Endothelial cell of umbilical vein (primary cell): Measurements from ENCODE around the gene ABLIM1. TPM values are rescaled to one million over a fixed set of nuclear protein-coding genes. Genes with fewer than 3 reads are reported as not detected.

Source experiments
- BruUV-seq: library from RNA; stranded (reverse); fragments of 400-500 nt; replicated peaks from 2 replicates; lab custom pipeline; 2021; lab: Mats Ljungman, UMichigan
- CTCF ChIA-PET: fragments of 300-600, 350-600 bp; sonication (Branson Sonifier 250); formaldehyde crosslinking; loops from one replicate; lab custom pipeline; 2021; ENCODE audit warnings: antibody characterized with exemption, inconsistent platforms; lab: Charles Lee
- POLR2A ChIA-PET: fragments of 300-600, 350-600 bp; sonication (Branson Sonifier 250); formaldehyde crosslinking; loops from one replicate; lab custom pipeline; 2021; ENCODE audit warnings: antibody characterized with exemption, inconsistent platforms; lab: Charles Lee
- DNase-seq: peaks from one replicate; pipeline ENCODE4 v3.0.0-alpha.2; 2011; ENCODE audit warnings: low read depth, low spot score
- FAIRE-seq: peaks from 2 replicates; lab custom pipeline; 2011; peaks lifted over from hg19 to GRCh38; lab: Jason Lieb, UNC
- H2AFZ ChIP-seq: 2 replicates; pipeline ENCODE4 v1.6.0; 2012; ENCODE audit warnings: low read depth, low read length, control low read depth, inconsistent platforms
- H3K27ac ChIP-seq: 2 replicates; pipeline ENCODE4 v1.5.1; 2011; ENCODE audit warnings: low read depth, mild to moderate bottlenecking, control low read depth, low read length, moderate library complexity; ENCODE audit not compliant: insufficient read depth
- H3K27me3 ChIP-seq, 2 experiments: 2 replicates each; pipeline versions ENCODE4 v1.6.0 to v1.6.1; 2011; ENCODE audit warnings: low read length in 2 of 2, mixed read lengths in 1 of 2; ENCODE audit not compliant: control insufficient read depth in 2 of 2, insufficient read depth in 2 of 2
- H3K36me3 ChIP-seq, 2 experiments: 2 replicates in 1 of 2; 3 replicates in 1 of 2; pipeline ENCODE4 v1.5.1; 2011; ENCODE audit warnings: low read length in 2 of 2, mild to moderate bottlenecking in 1 of 2, moderate library complexity in 1 of 2; ENCODE audit not compliant: control insufficient read depth in 2 of 2, insufficient read depth in 2 of 2; ENCODE audit errors: extremely low read depth in 1 of 2
- H3K4me1 ChIP-seq: 3 replicates; pipeline ENCODE4 v1.5.1; 2011; ENCODE audit warnings: mild to moderate bottlenecking, low read length; ENCODE audit not compliant: control insufficient read depth, insufficient read depth; ENCODE audit errors: extremely low read depth
- H3K4me2 ChIP-seq: 2 replicates; pipeline ENCODE4 v1.6.1; 2011; ENCODE audit warnings: low read length, control low read depth, mixed read lengths; ENCODE audit not compliant: insufficient read depth
- H3K4me3 ChIP-seq, 3 experiments: fragments of 200-600 bp in 1 of 3; sonication (generic), shearing (Covaris generic) in 1 of 3; replicated peaks in 1 of 3; 2 replicates each; pipeline ENCODE4 v1.5.1; 2011 to 2016; ENCODE audit warnings: control low read depth in 3 of 3, low read length in 3 of 3, mild to moderate bottlenecking in 2 of 3, inconsistent platforms in 1 of 3, low read depth in 1 of 3, moderate library complexity in 1 of 3; ENCODE audit not compliant: insufficient read depth in 1 of 3
- H3K79me2 ChIP-seq: 2 replicates; pipeline ENCODE4 v1.6.0; 2012; ENCODE audit warnings: low read length, inconsistent platforms; ENCODE audit not compliant: control insufficient read depth, insufficient read depth
- H3K9ac ChIP-seq: replicated peaks from 2 replicates; pipeline ENCODE3; 2011; ENCODE audit warnings: low read length, control low read depth; ENCODE audit not compliant: insufficient read depth; ENCODE audit errors: extremely low read depth
- H3K9me1 ChIP-seq: replicated peaks from 3 replicates; pipeline ENCODE4 v1.6.0; 2011; ENCODE audit warnings: mild to moderate bottlenecking, low read length; ENCODE audit not compliant: control insufficient read depth, insufficient read depth; ENCODE audit errors: extremely low read depth
- H3K9me3 ChIP-seq: replicated peaks from 2 replicates; pipeline ENCODE4 v1.5.1; 2012; ENCODE audit warnings: low read length, inconsistent platforms; ENCODE audit not compliant: control insufficient read depth, insufficient read depth
- H4K20me1 ChIP-seq: replicated peaks from 2 replicates; pipeline ENCODE3; 2011; ENCODE audit warnings: mild to moderate bottlenecking, low read length; ENCODE audit not compliant: control insufficient read depth, insufficient read depth; ENCODE audit errors: extremely low read depth
- CTCF ChIP-seq, 2 donors: IDR thresholded peaks; 1 replicate in 1 of 2; 2 replicates in 1 of 2; pipeline ENCODE4 v1.5.1; 2011; ENCODE audit warnings: low read length in 2 of 2, mild to moderate bottlenecking in 2 of 2, moderate library complexity in 2 of 2, control low read depth in 1 of 2, inconsistent platforms in 1 of 2, low read depth in 1 of 2; ENCODE audit not compliant: insufficient read depth in 1 of 2; ENCODE audit errors: extremely low read depth in 1 of 2
- EZH2 ChIP-seq: IDR thresholded peaks from 2 replicates; pipeline ENCODE4 v1.6.1; 2012; ENCODE audit warnings: borderline replicate concordance, low read depth, mild to moderate bottlenecking, moderate library complexity, low read length, inconsistent platforms; ENCODE audit not compliant: severe bottlenecking
- FOS ChIP-seq: IDR thresholded peaks from 2 replicates; pipeline ENCODE4 v1.6.1; 2011; ENCODE audit warnings: mild to moderate bottlenecking, low read length, moderate library complexity, borderline replicate concordance; ENCODE audit not compliant: insufficient read depth
- GATA2 ChIP-seq: IDR thresholded peaks from 2 replicates; pipeline ENCODE4 v1.7.0; 2011; ENCODE audit warnings: low read depth, mild to moderate bottlenecking, moderate library complexity, mixed read lengths, low read length; ENCODE audit not compliant: insufficient read length, insufficient read depth
- MYC ChIP-seq: IDR thresholded peaks from one replicate; pipeline ENCODE4 v1.6.1; 2011; ENCODE audit warnings: mild to moderate bottlenecking, low read depth, low read length
- POLR2A ChIP-seq: IDR thresholded peaks from 2 replicates; pipeline ENCODE4 v1.6.1; 2012; ENCODE audit warnings: low read depth, mild to moderate bottlenecking, control low read depth, low read length
- POLR2AphosphoS5 ChIP-seq: IDR thresholded peaks from 2 replicates; pipeline ENCODE4 v1.6.1; 2012; ENCODE audit warnings: low read depth, mild to moderate bottlenecking, control low read depth, low read length, moderate library complexity; ENCODE audit not compliant: insufficient read depth
- dilution Hi-C: fragments of 300-500 bp; cut with MboI; formaldehyde crosslinking; loops from one replicate; pipeline ENCODE4 v1.15.0; 2019; ENCODE audit warnings: low sequenced_read_pairs; ENCODE audit not compliant: extremely low pct_ligation_motif_present
- intact Hi-C: fragments of 100-400 bp; cut with micrococcal nuclease; formaldehyde crosslinking; loops from one replicate; pipeline ENCODE4 v1.10.0; 2022
- polyA plus RNA-seq, 4 experiments: library from polyadenylated mRNA; depleted of rRNA in 3 of 4; stranded (reverse) in 3 of 4; unstranded in 1 of 4; fragments of >200 nt; gene quantifications; 2 replicates each; pipeline versions ENCODE4 v1.2.1 to v1.2.3, GENCODE V29; 2011 to 2012; ENCODE audit warnings: missing spikeins in 1 of 4
- total RNA-seq: library from RNA; stranded (reverse); gene quantifications from 2 replicates; pipeline ENCODE4 v1.2.3, GENCODE V29; 2021

The ABLIM1 gene
- total and polyA plus RNA-seq, 2 donors (not counting 3 experiments of a cell fraction or from before 2014, with no cell fraction given), result 128 to 235 TPM

GRCh38 chr10:114541797-114542160 is 116.3 kb downstream of the ABLIM1 start:
- FAIRE-seq (no peak), DNase-seq (no peak)
- H3K27ac ChIP-seq, result no peak overlapping the region
- POLR2A ChIA-PET, result no interaction called here
- dilution Hi-C loops (no loop called here), intact Hi-C loops (no loop called here)
- H3K9me1 ChIP-seq, result no peaks in the 10 kb centered on the region
- H3K79me2 ChIP-seq, result no peaks in the 10 kb centered on the region
- H2AFZ ChIP-seq, result no peak overlapping the region
- H3K36me3 ChIP-seq, result peaks cover 0 to 12% of the 10 kb centered on the region in 2 experiments
- no peaks in the 10 kb centered on the region for H4K20me1 ChIP-seq
- no peak overlapping the region for H3K4me3 ChIP-seq
- CTCF ChIA-PET, result interaction anchor here (0.9 to 6.8 kb wide), 4 partner anchors 70 to 238 kb away, joined by 3 to 37 read pairs (median 6); no protein-coding TSS in a partner anchor
- peaks cover 7% of the 10 kb centered on the region for H3K4me1 ChIP-seq
- no peak overlapping the region for H3K9ac ChIP-seq
- BruUV-seq, result no TSS peak
- no peak for TF ChIP-seq GATA2
- no peak for TF ChIP-seq FOS
- no peak for TF ChIP-seq MYC
- no peak for TF ChIP-seq CTCF (IDR thresholded peaks at IDR 0.05; ENCODE audit: extremely low read depth in 1 of 2, insufficient read depth in 1 of 2, low read depth in 1 of 2, low read length in 2 of 2)
- no peak for TF ChIP-seq POLR2AphosphoS5
- TF ChIP-seq POLR2A, result no peak
- TF ChIP-seq EZH2, result no peak
- no peak overlapping the region for H3K4me2 ChIP-seq
- no peaks in the 10 kb centered on the region for H3K9me3 ChIP-seq
- H3K27me3 ChIP-seq, result no peaks in the 10 kb centered on the region
